Globus pallidus (tissue), 1 donor: ENCODE results near the gene MRGPRX2.

Source experiments
- DNase-seq: peaks from one replicate; pipeline ENCODE4 v3.0.0-alpha.2; 2015; ENCODE audit warnings: low spot score

The MRGPRX2 gene

GRCh38 chr11:19075636-19076035 is 15.1 kb upstream of the MRGPRX2 start:
- DNase-seq = no peak

DNA sequence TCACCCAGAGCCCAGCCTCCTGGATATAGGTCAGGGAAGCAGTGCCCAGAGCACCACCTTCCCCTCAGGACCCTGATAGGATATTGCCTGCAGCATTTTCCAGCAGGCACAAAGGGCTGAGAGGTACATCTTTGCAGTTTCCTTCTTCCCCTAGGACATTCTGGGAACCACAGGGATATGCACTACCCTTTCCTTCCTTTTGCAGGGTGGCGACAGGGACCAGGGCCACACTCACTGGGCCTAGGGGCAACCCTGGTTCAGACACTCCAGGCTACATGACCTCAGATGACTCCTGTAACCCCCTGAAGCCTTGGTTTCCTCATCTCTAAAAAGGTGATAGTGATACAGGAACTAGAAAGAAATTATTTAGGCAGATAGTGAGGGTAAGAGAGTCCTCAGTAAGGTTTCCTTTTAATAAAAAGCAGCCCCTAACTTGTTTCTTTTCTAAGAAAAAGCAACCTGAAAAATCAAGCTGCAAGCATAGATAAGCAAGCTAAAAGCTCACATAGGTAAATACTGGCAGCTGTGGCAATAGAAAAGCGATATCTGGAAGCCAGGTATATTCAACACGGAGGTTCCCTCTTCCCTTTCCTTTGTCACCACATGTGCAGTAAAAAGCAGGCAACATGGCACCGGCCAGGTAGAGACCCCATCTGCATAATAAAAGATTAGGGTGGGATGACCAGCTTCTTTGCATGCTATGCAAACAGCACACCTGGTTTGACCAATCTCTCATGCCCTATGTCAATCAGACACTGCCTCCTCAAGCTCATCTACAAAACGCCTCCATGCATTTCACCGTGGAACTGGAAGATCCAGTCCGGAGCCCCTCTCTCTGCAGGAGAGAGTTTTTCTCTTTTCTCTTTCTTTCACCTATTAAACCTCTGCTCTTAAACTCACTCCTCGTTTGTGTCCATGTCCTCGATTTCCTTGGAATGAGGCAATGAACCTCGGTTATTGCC is 13.2 kb upstream of the MRGPRX2 start:
- DNase-seq = no peak

- no peak for DNase-seq
Observed at GRCh38 chr11:19072464-19072863, 11.9 kb upstream of the MRGPRX2 start.

DNA sequence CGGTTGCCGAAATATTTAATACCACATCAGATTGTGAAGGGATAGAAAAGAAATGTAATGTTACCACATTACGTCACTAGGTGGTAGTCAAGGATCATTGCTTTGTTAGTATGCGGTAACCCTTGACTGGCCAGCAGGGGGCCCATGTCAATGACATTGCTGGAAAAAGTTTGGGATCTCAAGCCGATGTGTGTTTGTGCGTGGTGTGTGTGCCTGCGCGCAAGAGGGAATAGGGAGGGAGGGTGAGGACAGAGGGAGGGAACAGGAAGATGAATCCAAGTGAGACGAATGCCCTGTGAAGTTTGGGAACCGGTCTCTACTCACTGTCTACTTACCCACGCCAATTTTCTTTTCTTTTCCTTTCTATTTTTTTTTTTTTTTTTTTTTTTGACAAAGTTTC is 10.7 kb upstream of the MRGPRX2 start:
- DNase-seq = peak; percentile 60

- no peak for DNase-seq
Observed at GRCh38 chr11:19059833-19060232, 684 bp downstream of the MRGPRX2 start.

GRCh38 chr11:19055905-19056304 is 4.6 kb downstream of the MRGPRX2 start:
- DNase-seq = no peak

GRCh38 chr11:19055016-19055415 is 5.5 kb downstream of the MRGPRX2 start:
- no peak for DNase-seq

- no peak for DNase-seq
Observed at GRCh38 chr11:19053909-19054308, 6.6 kb downstream of the MRGPRX2 start.

- DNase-seq = no peak
Observed at GRCh38 chr11:19050281-19050680, 10.2 kb downstream of the MRGPRX2 start.

GRCh38 chr11:19049351-19049750 is 11.2 kb downstream of the MRGPRX2 start:
- no peak for DNase-seq

- DNase-seq = no peak
Observed at GRCh38 chr11:19040051-19040450, 20.5 kb downstream of the MRGPRX2 start.

GRCh38 chr11:19039409-19039808 is 21.1 kb downstream of the MRGPRX2 start:
- no peak for DNase-seq

GRCh38 chr11:19032990-19033389 is 27.5 kb downstream of the MRGPRX2 start:
- no peak for DNase-seq

- no peak for DNase-seq
Observed at GRCh38 chr11:19027829-19028595, 32.5 kb downstream of the MRGPRX2 start.

- DNase-seq = no peak
Observed at GRCh38 chr11:19026862-19027261, 33.7 kb downstream of the MRGPRX2 start.

DNA sequence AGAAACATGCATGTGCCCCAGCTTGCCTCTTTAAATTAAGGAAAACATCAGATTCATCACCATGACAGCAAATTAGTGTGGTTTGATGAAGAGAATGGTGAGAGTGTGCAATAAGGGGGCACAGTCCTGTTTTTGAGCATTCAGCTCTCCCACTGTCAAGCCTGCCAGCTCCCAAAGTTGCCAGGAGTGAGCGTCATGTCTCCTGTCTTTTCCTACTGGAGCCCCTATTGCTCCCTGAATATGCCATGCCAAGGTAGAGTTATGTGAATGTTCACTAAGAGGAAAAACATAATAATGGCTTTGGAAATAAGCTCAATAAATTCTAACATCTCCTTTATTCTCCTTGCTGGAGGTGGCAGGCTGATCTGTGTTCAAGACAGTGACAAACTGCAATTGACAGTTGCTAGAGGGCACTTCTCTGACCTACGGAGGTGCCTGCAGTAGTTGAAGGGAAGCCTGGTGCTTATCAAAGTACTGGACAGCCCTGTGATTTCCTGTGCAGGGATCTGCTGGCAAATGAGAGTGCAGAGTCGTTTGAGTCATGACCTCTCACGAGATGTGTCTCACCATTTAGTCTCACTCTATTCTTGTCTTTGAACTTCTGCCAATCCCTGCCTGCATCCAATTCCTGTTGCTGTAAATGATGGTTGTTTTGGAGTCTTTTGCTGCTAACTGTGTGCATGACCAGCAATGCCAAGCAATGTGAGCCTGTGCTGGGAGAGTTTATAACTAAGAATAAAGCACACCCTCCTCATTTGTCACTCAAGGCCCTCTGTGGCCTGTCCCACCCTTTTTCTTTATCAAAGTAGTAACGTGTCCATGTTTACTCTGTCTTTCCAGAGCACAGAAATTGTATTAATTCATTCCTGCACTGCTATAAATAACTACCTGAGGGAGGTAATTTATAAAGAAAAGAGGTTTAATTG is 34.8 kb downstream of the MRGPRX2 start:
- no peak for DNase-seq

GRCh38 chr11:19020831-19021230 is 39.7 kb downstream of the MRGPRX2 start:
- DNase-seq = no peak

DNA sequence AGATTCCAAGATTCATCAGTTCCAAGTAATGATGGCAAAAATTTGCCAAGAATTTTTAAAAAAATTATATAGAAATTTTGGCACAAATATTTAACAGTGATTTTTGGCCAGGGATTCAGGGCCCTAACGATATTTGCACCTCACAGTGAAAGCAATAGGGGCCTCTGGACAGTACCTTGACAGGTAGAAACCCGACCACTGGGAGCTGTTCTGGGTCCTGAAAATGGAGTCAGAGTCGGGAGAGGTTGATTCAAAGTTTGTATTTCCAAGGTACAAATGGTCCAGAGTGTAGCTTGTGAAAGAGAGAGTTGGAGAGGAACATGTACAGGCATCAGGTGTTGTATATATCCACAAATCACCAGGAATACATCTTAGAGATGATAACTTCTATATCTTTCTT is 41.6 kb downstream of the MRGPRX2 start:
- DNase-seq = no peak

DNA sequence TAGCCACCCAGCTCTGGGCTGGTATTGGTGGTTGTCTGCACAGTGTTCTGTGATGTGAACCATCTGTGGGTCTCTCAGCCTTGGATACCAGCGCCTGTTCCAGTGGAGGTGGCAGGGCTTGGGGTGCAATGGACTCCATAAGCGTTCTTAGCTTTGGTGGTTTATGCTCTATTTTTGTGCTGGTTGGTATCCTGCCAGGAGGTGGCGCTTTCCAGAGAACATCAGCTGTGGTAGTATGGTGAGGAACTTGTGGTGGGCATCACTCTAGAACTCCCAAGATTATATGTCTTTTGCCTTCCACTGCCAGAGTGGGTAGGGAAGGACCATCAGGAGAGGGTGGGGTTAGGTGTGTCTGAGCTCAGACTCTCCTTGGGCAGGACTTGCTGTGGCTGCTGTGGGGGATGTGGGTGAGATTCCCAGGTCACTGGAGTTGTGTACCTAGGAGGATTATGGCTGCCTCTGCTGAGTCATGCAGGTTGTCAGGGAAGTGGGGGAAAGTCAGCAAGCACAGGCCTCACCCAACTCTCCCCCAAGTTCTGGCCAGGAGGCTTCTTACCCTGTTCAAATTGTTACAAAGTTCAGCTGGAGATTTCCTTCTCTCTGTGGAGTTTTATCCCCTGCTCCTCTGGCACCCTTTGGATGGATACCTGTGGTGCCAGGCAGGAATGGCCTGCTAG is 47.2 kb downstream of the MRGPRX2 start:
- no peak for DNase-seq

- DNase-seq = no peak
Observed at GRCh38 chr11:19012636-19013035, 47.9 kb downstream of the MRGPRX2 start.
